Endothelial cell of umbilical vein (primary cell): ENCODE data around the gene KIAA0232. TPM values are rescaled to one million over a fixed set of nuclear protein-coding genes. Genes with fewer than 3 reads are reported as not detected.

Experiments
- BruUV-seq: library from RNA; stranded (reverse); fragments of 400-500 nt; replicated peaks from 2 replicates; lab custom pipeline; 2021; lab: Mats Ljungman, UMichigan
- CTCF ChIA-PET: fragments of 300-600, 350-600 bp; sonication (Branson Sonifier 250); formaldehyde crosslinking; loops from one replicate; lab custom pipeline; 2021; ENCODE audit warnings: antibody characterized with exemption, inconsistent platforms; lab: Charles Lee
- POLR2A ChIA-PET: fragments of 300-600, 350-600 bp; sonication (Branson Sonifier 250); formaldehyde crosslinking; loops from one replicate; lab custom pipeline; 2021; ENCODE audit warnings: antibody characterized with exemption, inconsistent platforms; lab: Charles Lee
- DNase-seq: peaks from one replicate; pipeline ENCODE4 v3.0.0-alpha.2; 2011; ENCODE audit warnings: low read depth, low spot score
- FAIRE-seq: peaks from 2 replicates; lab custom pipeline; 2011; peaks lifted over from hg19 to GRCh38; lab: Jason Lieb, UNC
- H2AFZ ChIP-seq: 2 replicates; pipeline ENCODE4 v1.6.0; 2012; ENCODE audit warnings: low read depth, low read length, control low read depth, inconsistent platforms
- H3K27ac ChIP-seq: 2 replicates; pipeline ENCODE4 v1.5.1; 2011; ENCODE audit warnings: low read depth, mild to moderate bottlenecking, control low read depth, low read length, moderate library complexity; ENCODE audit not compliant: insufficient read depth
- H3K27me3 ChIP-seq, 2 experiments: 2 replicates each; pipeline versions ENCODE4 v1.6.0 to v1.6.1; 2011; ENCODE audit warnings: low read length in 2 of 2, mixed read lengths in 1 of 2; ENCODE audit not compliant: control insufficient read depth in 2 of 2, insufficient read depth in 2 of 2
- H3K36me3 ChIP-seq, 2 experiments: 2 replicates in 1 of 2; 3 replicates in 1 of 2; pipeline ENCODE4 v1.5.1; 2011; ENCODE audit warnings: low read length in 2 of 2, mild to moderate bottlenecking in 1 of 2, moderate library complexity in 1 of 2; ENCODE audit not compliant: control insufficient read depth in 2 of 2, insufficient read depth in 2 of 2; ENCODE audit errors: extremely low read depth in 1 of 2
- H3K4me1 ChIP-seq: 3 replicates; pipeline ENCODE4 v1.5.1; 2011; ENCODE audit warnings: mild to moderate bottlenecking, low read length; ENCODE audit not compliant: control insufficient read depth, insufficient read depth; ENCODE audit errors: extremely low read depth
- H3K4me2 ChIP-seq: 2 replicates; pipeline ENCODE4 v1.6.1; 2011; ENCODE audit warnings: low read length, control low read depth, mixed read lengths; ENCODE audit not compliant: insufficient read depth
- H3K4me3 ChIP-seq, 3 experiments: fragments of 200-600 bp in 1 of 3; sonication (generic), shearing (Covaris generic) in 1 of 3; replicated peaks in 1 of 3; 2 replicates each; pipeline ENCODE4 v1.5.1; 2011 to 2016; ENCODE audit warnings: control low read depth in 3 of 3, low read length in 3 of 3, mild to moderate bottlenecking in 2 of 3, inconsistent platforms in 1 of 3, low read depth in 1 of 3, moderate library complexity in 1 of 3; ENCODE audit not compliant: insufficient read depth in 1 of 3
- H3K79me2 ChIP-seq: 2 replicates; pipeline ENCODE4 v1.6.0; 2012; ENCODE audit warnings: low read length, inconsistent platforms; ENCODE audit not compliant: control insufficient read depth, insufficient read depth
- H3K9ac ChIP-seq: replicated peaks from 2 replicates; pipeline ENCODE3; 2011; ENCODE audit warnings: low read length, control low read depth; ENCODE audit not compliant: insufficient read depth; ENCODE audit errors: extremely low read depth
- H3K9me1 ChIP-seq: replicated peaks from 3 replicates; pipeline ENCODE4 v1.6.0; 2011; ENCODE audit warnings: mild to moderate bottlenecking, low read length; ENCODE audit not compliant: control insufficient read depth, insufficient read depth; ENCODE audit errors: extremely low read depth
- H3K9me3 ChIP-seq: replicated peaks from 2 replicates; pipeline ENCODE4 v1.5.1; 2012; ENCODE audit warnings: low read length, inconsistent platforms; ENCODE audit not compliant: control insufficient read depth, insufficient read depth
- H4K20me1 ChIP-seq: replicated peaks from 2 replicates; pipeline ENCODE3; 2011; ENCODE audit warnings: mild to moderate bottlenecking, low read length; ENCODE audit not compliant: control insufficient read depth, insufficient read depth; ENCODE audit errors: extremely low read depth
- EZH2 ChIP-seq: IDR thresholded peaks from 2 replicates; pipeline ENCODE4 v1.6.1; 2012; ENCODE audit warnings: borderline replicate concordance, low read depth, mild to moderate bottlenecking, moderate library complexity, low read length, inconsistent platforms; ENCODE audit not compliant: severe bottlenecking
- FOS ChIP-seq: IDR thresholded peaks from 2 replicates; pipeline ENCODE4 v1.6.1; 2011; ENCODE audit warnings: mild to moderate bottlenecking, low read length, moderate library complexity, borderline replicate concordance; ENCODE audit not compliant: insufficient read depth
- GATA2 ChIP-seq: IDR thresholded peaks from 2 replicates; pipeline ENCODE4 v1.7.0; 2011; ENCODE audit warnings: low read depth, mild to moderate bottlenecking, moderate library complexity, mixed read lengths, low read length; ENCODE audit not compliant: insufficient read length, insufficient read depth
- JUN ChIP-seq: IDR thresholded peaks from 2 replicates; pipeline ENCODE4 v1.6.1; 2011; ENCODE audit warnings: borderline replicate concordance, low read depth; ENCODE audit not compliant: insufficient read length, insufficient read depth
- MYC ChIP-seq: IDR thresholded peaks from one replicate; pipeline ENCODE4 v1.6.1; 2011; ENCODE audit warnings: mild to moderate bottlenecking, low read depth, low read length
- POLR2A ChIP-seq: IDR thresholded peaks from 2 replicates; pipeline ENCODE4 v1.6.1; 2012; ENCODE audit warnings: low read depth, mild to moderate bottlenecking, control low read depth, low read length
- POLR2AphosphoS5 ChIP-seq: IDR thresholded peaks from 2 replicates; pipeline ENCODE4 v1.6.1; 2012; ENCODE audit warnings: low read depth, mild to moderate bottlenecking, control low read depth, low read length, moderate library complexity; ENCODE audit not compliant: insufficient read depth
- dilution Hi-C: fragments of 300-500 bp; cut with MboI; formaldehyde crosslinking; loops from one replicate; pipeline ENCODE4 v1.15.0; 2019; ENCODE audit warnings: low sequenced_read_pairs; ENCODE audit not compliant: extremely low pct_ligation_motif_present
- intact Hi-C: fragments of 100-400 bp; cut with micrococcal nuclease; formaldehyde crosslinking; loops from one replicate; pipeline ENCODE4 v1.10.0; 2022
- polyA plus RNA-seq, 4 experiments: library from polyadenylated mRNA; depleted of rRNA in 3 of 4; stranded (reverse) in 3 of 4; unstranded in 1 of 4; fragments of >200 nt; gene quantifications; 2 replicates each; pipeline versions ENCODE4 v1.2.1 to v1.2.3, GENCODE V29; 2011 to 2012; ENCODE audit warnings: missing spikeins in 1 of 4
- total RNA-seq: library from RNA; stranded (reverse); gene quantifications from 2 replicates; pipeline ENCODE4 v1.2.3, GENCODE V29; 2021
- TF ChIP-seq, protein P1 (sequence below), 2 donors: IDR thresholded peaks; 1 replicate in 1 of 2; 2 replicates in 1 of 2; pipeline ENCODE4 v1.5.1; 2011; ENCODE audit warnings: low read length in 2 of 2, mild to moderate bottlenecking in 2 of 2, moderate library complexity in 2 of 2, control low read depth in 1 of 2, inconsistent platforms in 1 of 2, low read depth in 1 of 2; ENCODE audit not compliant: insufficient read depth in 1 of 2; ENCODE audit errors: extremely low read depth in 1 of 2
- TF ChIP-seq, protein P2 (sequence below): IDR thresholded peaks from 2 replicates; pipeline ENCODE4 v1.6.1; 2011; ENCODE audit not compliant: insufficient read depth, insufficient read length

The KIAA0232 gene
- total and polyA plus RNA-seq, 2 donors (not counting 3 experiments of a cell fraction or from before 2014, with no cell fraction given) = 5.3 to 18.4 TPM

DNA sequence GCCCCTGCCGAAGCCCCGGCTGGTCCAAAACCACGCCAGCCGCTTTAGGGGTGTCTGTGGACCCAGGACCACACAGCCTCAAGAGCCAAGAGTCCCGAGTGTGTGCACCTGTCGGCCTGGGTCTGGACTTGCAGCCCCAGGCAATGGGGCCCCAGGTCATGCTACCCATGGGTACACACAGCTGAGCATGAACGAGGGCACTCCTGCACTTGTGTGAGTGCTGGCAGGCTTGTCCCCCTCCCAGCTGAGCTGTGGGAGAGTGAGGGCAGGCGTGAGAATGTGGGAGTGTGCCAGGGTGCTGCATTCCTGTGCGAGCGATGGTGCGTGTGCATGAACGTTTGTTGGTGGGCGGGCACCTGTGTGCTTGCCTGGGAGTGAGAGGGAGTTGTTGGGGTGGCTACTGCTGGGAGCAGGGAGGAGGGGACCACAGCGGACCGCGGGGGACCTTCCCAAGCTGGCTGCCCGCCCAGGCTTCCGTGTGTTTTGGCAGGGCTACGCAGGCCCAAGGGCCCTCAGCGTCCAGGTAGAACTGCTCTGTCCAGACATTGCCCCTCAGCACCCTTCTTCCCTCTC is 35.7 kb upstream of the KIAA0232 start:
- no TSS peak for BruUV-seq
- no peaks in the 10 kb centered on the region for H3K36me3 ChIP-seq
- no peaks in the 10 kb centered on the region for H3K79me2 ChIP-seq
- intact Hi-C loops = no loop called here
- dilution Hi-C loops = no loop called here
- no peak overlapping the region for H2AFZ ChIP-seq
- no peak overlapping the region for H3K4me3 ChIP-seq
- H3K4me1 ChIP-seq = peaks cover 6% of the 10 kb centered on the region
- POLR2A ChIA-PET = no interaction called here
- no peak overlapping the region for H3K4me2 ChIP-seq
- H3K27ac ChIP-seq = no peak overlapping the region
- DNase-seq (no peak), FAIRE-seq (no peak)
- H3K27me3 ChIP-seq = peaks cover 0 to 1% of the 10 kb centered on the region in 2 experiments
- no peaks in the 10 kb centered on the region for H4K20me1 ChIP-seq
- no peak overlapping the region for H3K9ac ChIP-seq
- no peaks in the 10 kb centered on the region for H3K9me3 ChIP-seq
- H3K9me1 ChIP-seq = no peaks in the 10 kb centered on the region
- TF ChIP-seq GATA2 (no peak), FOS (no peak), POLR2A (no peak), MYC (no peak), JUN (no peak)
- CTCF ChIA-PET = no interaction called here

DNA sequence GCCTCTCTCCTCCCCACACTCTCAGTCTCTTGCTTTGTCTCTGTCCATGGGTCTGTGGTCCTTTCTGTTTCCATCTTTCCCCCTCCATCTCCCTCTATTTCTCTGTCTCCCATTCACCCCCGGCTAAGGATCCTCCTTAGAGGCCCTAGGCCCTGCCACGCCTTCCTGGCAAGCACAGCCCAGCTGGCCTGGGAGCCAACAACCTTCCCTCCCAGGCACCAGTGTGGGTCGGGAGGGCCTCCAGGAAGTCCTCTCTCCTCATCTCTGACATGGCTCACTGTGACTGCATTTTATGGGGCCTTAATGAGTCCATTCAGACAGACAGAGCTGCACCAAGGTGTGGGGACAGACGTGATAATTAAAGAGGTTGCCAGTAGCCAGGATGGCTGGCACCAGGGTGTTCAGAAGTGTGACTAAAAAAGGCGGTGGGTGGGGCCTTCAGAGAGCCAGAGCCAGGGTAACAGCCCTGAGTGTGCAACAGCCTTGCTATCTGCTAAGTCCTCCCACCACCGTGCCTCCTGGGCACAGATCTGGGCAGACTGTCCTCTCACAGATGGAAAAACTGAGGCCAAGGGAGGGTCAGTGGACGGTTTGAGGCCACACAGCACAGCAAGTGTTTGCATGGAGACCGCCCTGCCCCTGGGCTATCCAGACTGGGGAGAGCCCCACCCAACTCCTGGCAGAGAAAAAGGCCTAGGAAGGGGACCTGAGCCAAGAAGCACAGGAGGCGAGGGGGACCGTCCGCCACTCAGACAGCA is 35.1 kb upstream of the KIAA0232 start:
- peaks cover 6% of the 10 kb centered on the region for H3K4me1 ChIP-seq
- no peaks in the 10 kb centered on the region for H4K20me1 ChIP-seq
- H3K9ac ChIP-seq = no peak overlapping the region
- no peak for FAIRE-seq
- H3K4me2 ChIP-seq = no peak overlapping the region
- no peak overlapping the region for H3K27ac ChIP-seq
- BruUV-seq = no TSS peak
- dilution Hi-C loops = no loop called here
- H2AFZ ChIP-seq = no peak overlapping the region
- ChIA-PET CTCF (no interaction called here), POLR2A (no interaction called here)
- H3K4me3 ChIP-seq = no peak overlapping the region
- intact Hi-C loops = no loop called here
- no peaks in the 10 kb centered on the region for H3K9me3 ChIP-seq
- no peaks in the 10 kb centered on the region for H3K79me2 ChIP-seq
- no peak for DNase-seq
- no peaks in the 10 kb centered on the region for H3K9me1 ChIP-seq
- H3K36me3 ChIP-seq = no peaks in the 10 kb centered on the region
- peaks cover 0 to 1% of the 10 kb centered on the region in 2 experiments for H3K27me3 ChIP-seq
- TF ChIP-seq, protein P1, sequence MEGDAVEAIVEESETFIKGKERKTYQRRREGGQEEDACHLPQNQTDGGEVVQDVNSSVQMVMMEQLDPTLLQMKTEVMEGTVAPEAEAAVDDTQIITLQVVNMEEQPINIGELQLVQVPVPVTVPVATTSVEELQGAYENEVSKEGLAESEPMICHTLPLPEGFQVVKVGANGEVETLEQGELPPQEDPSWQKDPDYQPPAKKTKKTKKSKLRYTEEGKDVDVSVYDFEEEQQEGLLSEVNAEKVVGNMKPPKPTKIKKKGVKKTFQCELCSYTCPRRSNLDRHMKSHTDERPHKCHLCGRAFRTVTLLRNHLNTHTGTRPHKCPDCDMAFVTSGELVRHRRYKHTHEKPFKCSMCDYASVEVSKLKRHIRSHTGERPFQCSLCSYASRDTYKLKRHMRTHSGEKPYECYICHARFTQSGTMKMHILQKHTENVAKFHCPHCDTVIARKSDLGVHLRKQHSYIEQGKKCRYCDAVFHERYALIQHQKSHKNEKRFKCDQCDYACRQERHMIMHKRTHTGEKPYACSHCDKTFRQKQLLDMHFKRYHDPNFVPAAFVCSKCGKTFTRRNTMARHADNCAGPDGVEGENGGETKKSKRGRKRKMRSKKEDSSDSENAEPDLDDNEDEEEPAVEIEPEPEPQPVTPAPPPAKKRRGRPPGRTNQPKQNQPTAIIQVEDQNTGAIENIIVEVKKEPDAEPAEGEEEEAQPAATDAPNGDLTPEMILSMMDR (IDR thresholded peaks at IDR 0.05; ENCODE audit: extremely low read depth in 1 of 2, insufficient read depth in 1 of 2, low read depth in 1 of 2, low read length in 2 of 2) = no peak
- TF ChIP-seq, protein P2, sequence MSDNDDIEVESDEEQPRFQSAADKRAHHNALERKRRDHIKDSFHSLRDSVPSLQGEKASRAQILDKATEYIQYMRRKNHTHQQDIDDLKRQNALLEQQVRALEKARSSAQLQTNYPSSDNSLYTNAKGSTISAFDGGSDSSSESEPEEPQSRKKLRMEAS = no peak
- TF ChIP-seq POLR2AphosphoS5 = no peak
- no peak for TF ChIP-seq JUN
- TF ChIP-seq POLR2A = no peak
- TF ChIP-seq EZH2 = no peak
- no peak for TF ChIP-seq FOS
- no peak for TF ChIP-seq MYC
- no peak for TF ChIP-seq GATA2
